CD4-positive, alpha-beta T cell (primary cell): Measurements from ENCODE around the gene DOK3. TPM values are rescaled to one million over a fixed set of nuclear protein-coding genes. Genes with fewer than 3 reads are reported as not detected.

ENCODE experiments used
- ATAC-seq: fragments of 200-7000 bp; cut with Tn5 transposase; one replicate; pipeline ENCODE4 v1.10.0; 2022; ENCODE audit warnings: mild to moderate bottlenecking; ENCODE audit not compliant: poor library complexity
- CTCF ChIA-PET: fragments of 350-600 bp; sonication (Branson Sonifier 250); formaldehyde crosslinking; loops from one replicate; lab custom pipeline; 2021; ENCODE audit warnings: antibody characterized with exemption, inconsistent platforms; lab: Charles Lee
- POLR2A ChIA-PET: fragments of 350-600 bp; sonication (Branson Sonifier 250); formaldehyde crosslinking; loops from one replicate; lab custom pipeline; 2021; ENCODE audit warnings: antibody characterized with exemption, inconsistent platforms; lab: Charles Lee
- DNase-seq, 14 experiments: peaks; one replicate each; pipeline ENCODE4 v3.0.0-alpha.2; 2013 to 2020; ENCODE audit warnings: mixed read lengths in 2 of 14
- H3K27ac ChIP-seq, 2 donors: one replicate each; pipeline versions ENCODE4 v1.5.1 to v1.7.0; 2013; ENCODE audit warnings: low read length in 2 of 2, low read depth in 1 of 2, mild to moderate bottlenecking in 1 of 2
- H3K27me3 ChIP-seq, 2 experiments: 1 replicate in 1 of 2; 2 replicates in 1 of 2; pipeline versions ENCODE4 v1.6.1 to v1.7.0; 2013; ENCODE audit warnings: low read length in 2 of 2, control low read depth in 1 of 2, mild to moderate bottlenecking in 1 of 2, moderate library complexity in 1 of 2; ENCODE audit not compliant: insufficient read depth in 2 of 2, control insufficient read depth in 1 of 2
- H3K36me3 ChIP-seq: one replicate; pipeline ENCODE4 v1.6.1; 2013; ENCODE audit warnings: low read length, control low read depth; ENCODE audit not compliant: insufficient read depth
- H3K4me1 ChIP-seq: one replicate; pipeline ENCODE4 v1.6.1; 2013; ENCODE audit warnings: low read length, control low read depth; ENCODE audit not compliant: insufficient read depth
- H3K4me3 ChIP-seq: one replicate; pipeline ENCODE4 v1.5.1; 2013; ENCODE audit warnings: mild to moderate bottlenecking, low read length, moderate library complexity
- H3K9me3 ChIP-seq, 2 experiments: 1 replicate in 1 of 2; 2 replicates in 1 of 2; pipeline versions ENCODE4 v1.6.1 to v1.7.0; 2013; ENCODE audit warnings: low read length in 2 of 2, mild to moderate bottlenecking in 2 of 2, control low read depth in 1 of 2, moderate library complexity in 1 of 2; ENCODE audit not compliant: control insufficient read depth in 1 of 2, insufficient read depth in 1 of 2
- H3K27ac Mint-ChIP-seq: one replicate; pipeline ENCODE4 v1.8.0; 2020; ENCODE audit warnings: mixed read lengths
- H3K27me3 Mint-ChIP-seq: one replicate; pipeline ENCODE4 v1.8.0; 2021; ENCODE audit warnings: mixed read lengths
- H3K36me3 Mint-ChIP-seq: one replicate; pipeline ENCODE4 v1.8.0; 2021; ENCODE audit warnings: low read depth, mixed read lengths
- H3K4me1 Mint-ChIP-seq: one replicate; pipeline ENCODE4 v1.8.0; 2021; ENCODE audit warnings: low read depth, mixed read lengths
- H3K4me3 Mint-ChIP-seq: one replicate; pipeline ENCODE4 v1.8.0; 2020; ENCODE audit warnings: mild to moderate bottlenecking, mixed read lengths
- H3K9me3 Mint-ChIP-seq: one replicate; pipeline ENCODE4 v1.8.0; 2020; ENCODE audit warnings: mixed read lengths
- intact Hi-C, 2 experiments: fragments of 100-400 bp; cut with DNase I in 1 of 2; cut with micrococcal nuclease in 1 of 2; formaldehyde crosslinking; loops; one replicate each; pipeline versions ENCODE4 v1.15.1 to v1.9.0; 2023 to 2025; cut with DNase I, micrococcal nuclease
- total RNA-seq, 174 experiments: library from RNA in 2 of 174; stranded (reverse) in 2 of 174; gene quantifications; one replicate each; pipeline ENCODE4 v1.2.3 and lab custom pipeline; 2021 to 2026
- TF ChIP-seq, protein P1 (sequence below): fragments of 200-600 bp; IDR thresholded peaks from one replicate; pipeline ENCODE4 v1.8.0; 2022; ENCODE audit warnings: antibody characterized with exemption, mild to moderate bottlenecking

The DOK3 gene
- total RNA-seq, 2 experiments from 2014 or later, result 1.3 to 1.4 TPM

DNA sequence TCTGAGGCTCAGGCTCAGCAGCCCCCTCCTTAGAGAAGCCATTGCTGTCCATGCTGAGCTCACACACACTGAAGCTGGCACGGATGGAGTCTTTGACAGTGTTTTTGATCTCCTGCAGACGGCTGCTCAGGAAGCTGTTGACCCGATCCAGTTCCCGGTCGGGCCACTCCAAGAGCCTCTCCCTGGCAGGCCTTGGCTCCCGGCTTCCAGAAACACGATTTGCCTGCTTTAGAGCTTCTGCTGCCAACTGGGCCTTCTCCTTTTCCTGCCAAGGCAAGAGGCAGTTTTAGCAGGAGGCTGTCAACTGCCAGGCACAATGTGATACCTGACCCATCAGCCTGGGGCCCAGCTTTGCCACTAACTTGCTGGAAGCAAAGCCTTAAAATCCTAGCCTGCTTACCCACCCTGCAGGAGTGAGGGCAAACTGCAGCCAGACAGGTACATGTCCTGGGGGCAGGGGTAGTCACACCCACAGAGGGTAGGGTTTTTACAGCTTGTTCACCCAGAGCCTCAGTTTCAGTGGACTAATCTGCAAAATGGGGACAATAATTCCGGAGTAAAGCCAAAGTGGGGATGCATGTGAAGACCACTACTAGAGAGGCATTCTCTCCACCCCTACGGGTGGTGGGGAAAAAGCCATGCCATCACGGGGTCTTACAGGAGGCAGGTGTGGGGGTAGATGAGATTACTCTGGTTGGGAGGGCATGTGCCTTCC is 15.5 kb upstream of the DOK3 start:
- peaks cover 14% of the 10 kb centered on the region for H3K36me3 Mint-ChIP-seq
- TF ChIP-seq, protein P1, sequence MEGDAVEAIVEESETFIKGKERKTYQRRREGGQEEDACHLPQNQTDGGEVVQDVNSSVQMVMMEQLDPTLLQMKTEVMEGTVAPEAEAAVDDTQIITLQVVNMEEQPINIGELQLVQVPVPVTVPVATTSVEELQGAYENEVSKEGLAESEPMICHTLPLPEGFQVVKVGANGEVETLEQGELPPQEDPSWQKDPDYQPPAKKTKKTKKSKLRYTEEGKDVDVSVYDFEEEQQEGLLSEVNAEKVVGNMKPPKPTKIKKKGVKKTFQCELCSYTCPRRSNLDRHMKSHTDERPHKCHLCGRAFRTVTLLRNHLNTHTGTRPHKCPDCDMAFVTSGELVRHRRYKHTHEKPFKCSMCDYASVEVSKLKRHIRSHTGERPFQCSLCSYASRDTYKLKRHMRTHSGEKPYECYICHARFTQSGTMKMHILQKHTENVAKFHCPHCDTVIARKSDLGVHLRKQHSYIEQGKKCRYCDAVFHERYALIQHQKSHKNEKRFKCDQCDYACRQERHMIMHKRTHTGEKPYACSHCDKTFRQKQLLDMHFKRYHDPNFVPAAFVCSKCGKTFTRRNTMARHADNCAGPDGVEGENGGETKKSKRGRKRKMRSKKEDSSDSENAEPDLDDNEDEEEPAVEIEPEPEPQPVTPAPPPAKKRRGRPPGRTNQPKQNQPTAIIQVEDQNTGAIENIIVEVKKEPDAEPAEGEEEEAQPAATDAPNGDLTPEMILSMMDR, result no peak
- no peak for DNase-seq
- no peaks in the 10 kb centered on the region for H3K27me3 Mint-ChIP-seq
- H3K27ac Mint-ChIP-seq, result no peak overlapping the region
- H3K4me1 ChIP-seq, result peaks cover 17% of the 10 kb centered on the region
- H3K27me3 ChIP-seq, result no peaks in the 10 kb centered on the region
- no peak overlapping the region for H3K4me3 Mint-ChIP-seq
- H3K27ac ChIP-seq, result no peak overlapping the region
- H3K4me3 ChIP-seq, result no peak overlapping the region
- peaks cover 18% of the 10 kb centered on the region for H3K4me1 Mint-ChIP-seq
- H3K9me3 ChIP-seq, result no peaks in the 10 kb centered on the region
- ChIA-PET CTCF (no interaction called here), POLR2A (no interaction called here)
- no peaks in the 10 kb centered on the region for H3K9me3 Mint-ChIP-seq
- peaks cover 83% of the 10 kb centered on the region for H3K36me3 ChIP-seq
- intact Hi-C loops, result no loop called here
- no peak for ATAC-seq

DNA sequence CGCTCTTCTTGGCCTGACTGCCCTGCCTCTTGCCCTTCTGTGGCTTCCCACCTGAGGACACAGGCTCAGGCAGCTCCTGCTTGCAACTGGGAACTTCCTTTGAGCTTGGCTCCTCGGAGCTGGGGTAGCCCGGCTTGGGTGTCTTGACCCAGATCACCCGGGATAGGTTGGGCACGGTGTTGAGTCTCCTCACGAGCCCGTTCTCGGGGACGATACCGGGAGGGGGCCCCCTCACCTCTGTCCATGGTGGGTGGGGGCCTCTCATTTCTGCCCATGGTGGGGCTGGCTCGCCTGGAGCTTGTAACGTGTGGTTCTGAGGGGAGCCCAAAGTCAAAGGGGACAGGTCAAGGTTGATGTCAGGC is 14.9 kb upstream of the DOK3 start:
- POLR2A ChIA-PET, result no interaction called here
- no peak overlapping the region for H3K4me3 Mint-ChIP-seq
- H3K27me3 Mint-ChIP-seq, result no peaks in the 10 kb centered on the region
- no peaks in the 10 kb centered on the region for H3K9me3 ChIP-seq
- CTCF ChIA-PET, result no interaction called here
- H3K36me3 Mint-ChIP-seq, result peaks cover 19% of the 10 kb centered on the region
- no peak for DNase-seq
- no peak overlapping the region for H3K4me3 ChIP-seq
- no peak for ATAC-seq
- TF ChIP-seq, protein P1, result no peak
- H3K4me1 Mint-ChIP-seq, result peaks cover 24% of the 10 kb centered on the region
- intact Hi-C loops, result no loop called here
- no peaks in the 10 kb centered on the region for H3K27me3 ChIP-seq
- H3K27ac ChIP-seq, result no peak overlapping the region
- H3K36me3 ChIP-seq, result peaks cover 80% of the 10 kb centered on the region
- H3K9me3 Mint-ChIP-seq, result no peaks in the 10 kb centered on the region
- no peak overlapping the region for H3K27ac Mint-ChIP-seq
- H3K4me1 ChIP-seq, result peaks cover 17% of the 10 kb centered on the region

DNA sequence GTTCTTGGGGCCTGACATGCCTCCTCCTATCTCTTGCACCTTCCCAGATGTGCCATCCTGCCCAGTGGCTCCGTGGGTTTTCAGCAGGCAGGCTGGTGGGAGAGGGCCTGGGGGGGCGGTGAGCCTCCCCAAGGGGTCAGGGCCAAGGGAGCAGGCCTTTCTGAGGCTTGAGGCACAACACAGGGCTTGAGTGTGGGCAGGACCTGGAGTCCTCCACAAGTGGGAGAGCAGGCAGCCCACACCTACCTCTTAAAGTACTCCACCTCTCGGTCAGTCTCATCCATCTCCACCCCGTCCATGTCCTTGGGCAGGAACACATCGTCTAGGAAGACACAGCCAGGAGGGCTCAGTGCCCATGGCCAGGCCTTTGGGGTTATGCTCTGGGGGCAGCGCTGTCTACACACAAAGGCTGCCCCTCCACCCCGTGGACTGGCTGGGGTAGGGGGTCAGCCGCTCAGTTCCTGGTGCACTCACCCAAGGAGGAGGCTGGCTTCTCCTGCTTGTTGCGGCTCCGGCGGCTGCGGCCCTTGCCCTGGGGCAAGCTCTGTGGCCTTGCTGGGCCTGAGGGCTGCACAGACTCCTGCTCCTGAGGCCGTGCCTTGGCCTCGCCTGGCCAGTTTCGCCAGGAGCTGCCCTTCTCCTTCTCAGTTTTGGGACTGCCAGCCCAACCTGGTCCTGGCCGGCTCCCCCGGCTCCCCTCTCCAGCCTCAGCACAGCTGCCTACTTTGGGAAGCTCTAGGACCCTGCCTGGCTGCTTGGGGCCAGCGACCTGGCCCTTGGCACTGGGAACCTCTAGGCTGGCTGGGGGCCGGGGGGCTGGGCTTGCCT is 14.3 kb upstream of the DOK3 start:
- TF ChIP-seq, protein P1, result no peak
- peaks cover 23% of the 10 kb centered on the region for H3K4me1 ChIP-seq
- CTCF ChIA-PET, result no interaction called here
- Mint-ChIP-seq H3K36me3 (peaks cover 20% of the 10 kb centered on the region), H3K27ac (no peak overlapping the region), H3K4me3 (no peak overlapping the region), H3K9me3 (no peaks in the 10 kb centered on the region), H3K4me1 (peaks cover 27% of the 10 kb centered on the region), H3K27me3 (no peaks in the 10 kb centered on the region)
- POLR2A ChIA-PET, result no interaction called here
- H3K9me3 ChIP-seq, result no peaks in the 10 kb centered on the region
- ATAC-seq, result no peak
- no peak overlapping the region for H3K4me3 ChIP-seq
- H3K27me3 ChIP-seq, result no peaks in the 10 kb centered on the region
- H3K27ac ChIP-seq, result no peak overlapping the region
- H3K36me3 ChIP-seq, result peaks cover 75% of the 10 kb centered on the region
- intact Hi-C loops, result no loop called here
- no peak for DNase-seq
